Heart right ventricle (tissue), 16 donors: ENCODE measurements around the gene SRSF4. TPM values are rescaled to one million over a fixed set of nuclear protein-coding genes. Genes with fewer than 3 reads are reported as not detected.

ENCODE experiments used
- ATAC-seq, 8 donors: fragments of 200-7000 bp; cut with Tn5 transposase; one replicate each; pipeline ENCODE4 v1.9.1; 2020; ENCODE audit warnings: mild to moderate bottlenecking in 8 of 8, moderate library complexity in 8 of 8, moderate number of reproducible peaks in 1 of 8
- DNase-seq, 2 donors: peaks; one replicate each; pipeline ENCODE4 v3.0.0-alpha.2; 2020
- H3K27ac ChIP-seq, 10 donors: fragments of 200-600 bp; sonication (generic) in 2 of 10; one replicate each; pipeline versions ENCODE4 v1.5.0 to v1.8.0; 2020 to 2022; ENCODE audit warnings: mild to moderate bottlenecking in 3 of 10
- H3K27me3 ChIP-seq, 7 donors: fragments of 200-600 bp; one replicate each; pipeline ENCODE4 v1.8.0; 2021 to 2022; ENCODE audit warnings: mild to moderate bottlenecking in 2 of 7
- H3K36me3 ChIP-seq, 9 donors: fragments of 200-600 bp; sonication (generic) in 1 of 9; one replicate each; pipeline versions ENCODE4 v1.5.0 to v1.8.0; 2020 to 2022; ENCODE audit warnings: mild to moderate bottlenecking in 2 of 9
- H3K4me1 ChIP-seq, 9 donors: fragments of 200-600 bp; sonication (generic) in 1 of 9; one replicate each; pipeline versions ENCODE4 v1.5.0 to v1.8.0; 2020 to 2022; ENCODE audit warnings: mild to moderate bottlenecking in 4 of 9
- H3K4me3 ChIP-seq, 10 donors: fragments of 200-600 bp; sonication (generic) in 2 of 10; one replicate each; pipeline versions ENCODE4 v1.5.0 to v1.8.0; 2020 to 2022; ENCODE audit warnings: mild to moderate bottlenecking in 7 of 10, moderate library complexity in 2 of 10
- H3K9me3 ChIP-seq, 11 donors: fragments of 200-600 bp in 10 of 11; sonication (generic) in 2 of 11; one replicate each; pipeline versions ENCODE4 v1.5.0 to v1.8.0; 2013 to 2022; ENCODE audit warnings: mild to moderate bottlenecking in 2 of 11, control low read depth in 1 of 11, moderate library complexity in 1 of 11
- WGBS, 2 donors: extraction: QIAGEN DNeasy Blood & Tissue Kit; methylation state at CpG; one replicate each; pipeline ENCODE4 v1.1.7; 2013; ENCODE audit warnings: inconsistent platforms in 1 of 2; 5-methylcytosine and 5-hydroxymethylcytosine counted together
- intact Hi-C, 10 donors: fragments of 100-400 bp; cut with DNase I; formaldehyde crosslinking; loops; one replicate each; pipeline versions ENCODE4 v1.11.1 to v1.14.2; 2022
- polyA plus RNA-seq, 2 donors: library from polyadenylated mRNA; stranded (reverse); fragments of 200-250 nt; gene quantifications; one replicate each; pipeline ENCODE4 v1.2.3, GENCODE V29; 2013
- total RNA-seq, 10 donors: library from RNA; stranded (reverse); fragmentation: NEBNext Ultra II Directional in 3 of 10; extraction: Animal tissue kit (Norgen Biotek cat#: 25700) in 3 of 10; gene quantifications; one replicate each; pipeline versions ENCODE4 v1.2.1 to v1.2.4, GENCODE V29; 2021 to 2023
- TF ChIP-seq, protein P1 (sequence below), 9 donors: fragments of 200-600 bp; sonication (generic) in 2 of 9; IDR thresholded peaks; one replicate each; pipeline versions ENCODE4 v1.5.0 to v1.8.0; 2021 to 2022; ENCODE audit warnings: antibody characterized with exemption in 9 of 9, mild to moderate bottlenecking in 5 of 9, moderate library complexity in 1 of 9
- donor health status: Arrhythmogenic right ventricular cardiomyopathy.
- donor health status: ischemic (EF 13 %, LVEDD 7.1; RV severe dilation, severe dysfunction).
- donor health status: healthy with polysubstance abuse.
- donor health status: DM: no; HTN: yes; CAD: no.
- donor health status: DM: no; HTN: no; CAD: no.
- donor health status: ischemic (EF 25% LVEDD 6.9; RV normal size, moderate dysfunction).
- donor health status: ischemic (EF 25% LVEDD 5.7; RV mildly dilated, moderate dysfunction).
- donor health status: healthy.
- donor health status: DM: yes; HTN: yes; CAD: no.
- donor health status: Ischemic cardiomyopathy.
- donor health status: ischemic (EF 35%, LVEDD 5.7; RV mildly dilated, moderate dysfunction).
- donor health status: nonischemic (EF 11% LVEDD 7.7; RV severe dilation, severe dysfunction).
- donor health status: DM: yes; HTN: yes; CAD: no.
- donor health status: PGD.
- donor health status: ischemic (EF 29% LVEDD 5.4; RV normal size, mild dysfunction).
- donor health status: nonischemic (EF 23%, LVEDD 6.1; RV moderate dilation, normal function).

The SRSF4 gene
- total and polyA plus RNA-seq, 12 donors: 40.8 to 67.8 (median 49.0) TPM

DNA sequence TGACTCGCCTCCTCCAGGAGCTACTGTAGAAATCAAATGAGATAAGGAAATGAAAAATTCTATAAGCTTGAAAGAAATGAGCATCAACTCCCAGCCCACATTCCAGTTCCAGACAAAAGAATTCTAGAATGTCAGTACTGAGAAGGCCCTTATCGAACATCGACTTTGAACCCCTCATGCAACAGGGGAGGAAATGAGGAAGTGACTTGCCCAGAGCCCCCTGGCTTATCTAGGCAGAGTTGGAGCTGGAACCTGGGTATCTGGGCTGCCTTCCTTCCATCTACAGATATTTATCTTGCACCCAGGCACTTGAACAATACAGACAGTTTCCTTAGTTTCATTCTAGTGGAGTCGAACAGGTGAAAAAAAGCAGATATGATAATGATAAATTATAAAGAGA, 26.7 kb upstream of the SRSF4 start:
- DNase-seq (no peak), ATAC-seq (no peak)
- intact Hi-C loops: loop anchor here in 3 of 10 donors (10.0 kb wide), 4 partner anchors 164 to 424 kb away; no protein-coding TSS in a partner anchor
- Histone ChIP-seq H3K4me3 (no peak overlapping the region), H3K36me3 (peaks cover 0 to 78% (median 26%) of the 10 kb centered on the region in 9 donors), H3K9me3 (no peaks in the 10 kb centered on the region), H3K27me3 (no peaks in the 10 kb centered on the region), H3K4me1 (peaks cover 0 to 17% (median 0%) of the 10 kb centered on the region in 9 donors), H3K27ac (no peak overlapping the region)
- 60 to 63% methylated on average over 4 of the region's 4 CpGs for WGBS, 2 donors
- TF ChIP-seq, protein P1, sequence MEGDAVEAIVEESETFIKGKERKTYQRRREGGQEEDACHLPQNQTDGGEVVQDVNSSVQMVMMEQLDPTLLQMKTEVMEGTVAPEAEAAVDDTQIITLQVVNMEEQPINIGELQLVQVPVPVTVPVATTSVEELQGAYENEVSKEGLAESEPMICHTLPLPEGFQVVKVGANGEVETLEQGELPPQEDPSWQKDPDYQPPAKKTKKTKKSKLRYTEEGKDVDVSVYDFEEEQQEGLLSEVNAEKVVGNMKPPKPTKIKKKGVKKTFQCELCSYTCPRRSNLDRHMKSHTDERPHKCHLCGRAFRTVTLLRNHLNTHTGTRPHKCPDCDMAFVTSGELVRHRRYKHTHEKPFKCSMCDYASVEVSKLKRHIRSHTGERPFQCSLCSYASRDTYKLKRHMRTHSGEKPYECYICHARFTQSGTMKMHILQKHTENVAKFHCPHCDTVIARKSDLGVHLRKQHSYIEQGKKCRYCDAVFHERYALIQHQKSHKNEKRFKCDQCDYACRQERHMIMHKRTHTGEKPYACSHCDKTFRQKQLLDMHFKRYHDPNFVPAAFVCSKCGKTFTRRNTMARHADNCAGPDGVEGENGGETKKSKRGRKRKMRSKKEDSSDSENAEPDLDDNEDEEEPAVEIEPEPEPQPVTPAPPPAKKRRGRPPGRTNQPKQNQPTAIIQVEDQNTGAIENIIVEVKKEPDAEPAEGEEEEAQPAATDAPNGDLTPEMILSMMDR (IDR thresholded peaks at IDR 0.05): no peak

DNA sequence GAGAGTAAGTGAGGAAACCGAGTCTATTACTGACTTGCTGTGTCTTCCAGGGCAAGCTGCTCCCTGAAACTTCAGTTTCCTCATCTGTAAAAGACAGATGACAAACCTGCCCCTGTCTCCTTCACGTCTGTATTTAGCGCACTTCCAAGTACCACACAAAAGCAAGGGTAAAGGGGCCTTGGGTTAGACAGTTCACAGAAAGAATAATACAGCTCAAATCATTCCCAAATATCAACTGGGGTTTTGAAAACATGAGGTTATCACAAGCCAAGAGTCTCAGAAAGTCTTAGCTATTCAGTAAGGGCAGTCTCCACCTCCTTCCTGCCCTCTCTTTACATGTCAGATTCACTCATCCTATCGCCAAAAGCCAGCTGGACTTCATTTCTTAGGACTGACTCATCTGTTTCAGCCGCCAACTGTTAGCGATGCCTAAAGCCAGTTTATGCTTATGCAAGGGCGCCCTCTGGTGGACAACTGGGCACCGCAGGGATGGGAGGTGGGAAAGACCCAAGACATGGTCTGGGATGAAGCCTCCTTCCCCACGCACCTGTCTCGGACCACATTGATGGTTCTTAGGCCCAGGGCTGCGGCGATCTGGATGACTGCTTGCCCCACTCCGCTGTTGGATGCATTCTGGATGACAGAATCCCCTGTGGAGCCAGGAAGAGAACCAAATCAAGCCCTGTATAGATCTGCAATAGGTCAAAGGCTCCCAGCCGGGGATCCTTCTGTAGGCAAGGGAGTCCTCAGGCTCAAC, 21.1 kb upstream of the SRSF4 start:
- no peaks in the 10 kb centered on the region for H3K9me3 ChIP-seq
- WGBS, 2 donors: 22 to 27% methylated on average over 14 of the region's 14 CpGs
- no peaks in the 10 kb centered on the region for H3K27me3 ChIP-seq
- ATAC-seq: peak; percentile 86 to 96 (median 95)
- TF ChIP-seq, protein P1 (IDR thresholded peaks at IDR 0.05): peak; percentile 95 to 99 (median 97)
- H3K4me3 ChIP-seq: no peak overlapping the region
- peak overlapping the region in 9 of 10 donors; percentile 6 to 83 (median 77) for H3K27ac ChIP-seq
- peak; percentile 94 to 96 for DNase-seq
- H3K4me1 ChIP-seq: peaks cover 3 to 19% (median 12%) of the 10 kb centered on the region in 9 donors
- peaks cover 0 to 85% (median 22%) of the 10 kb centered on the region in 9 donors for H3K36me3 ChIP-seq
- intact Hi-C loops: loop anchor here (1.0 to 10.0 kb wide), 16 partner anchors 20 to 420 kb away; no protein-coding TSS in a partner anchor

DNA sequence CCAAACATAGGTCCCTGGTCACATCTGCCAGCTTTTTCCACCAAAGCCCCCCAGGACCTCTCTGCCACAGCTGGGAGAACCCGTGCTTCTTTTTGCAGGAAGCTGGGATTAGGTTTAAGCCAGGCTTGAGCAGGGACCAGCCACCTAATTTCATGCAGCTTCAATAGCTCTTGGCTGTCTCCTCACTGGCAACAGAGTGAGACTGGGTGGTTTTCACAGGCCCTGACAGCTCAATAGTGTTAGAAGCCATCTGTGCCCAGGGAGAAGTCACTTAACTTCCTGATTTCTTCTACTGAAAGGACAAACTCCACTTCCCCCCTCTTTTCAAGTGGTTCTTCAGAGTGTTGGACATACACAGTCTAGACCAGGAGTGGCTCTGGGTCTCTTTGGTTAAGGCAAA, 20.4 kb upstream of the SRSF4 start:
- Histone ChIP-seq H3K4me1 (peaks cover 3 to 16% (median 11%) of the 10 kb centered on the region in 9 donors), H3K4me3 (no peak overlapping the region), H3K27me3 (no peaks in the 10 kb centered on the region), H3K27ac (peak overlapping the region in 9 of 10 donors; percentile 6 to 83 (median 77)), H3K36me3 (peaks cover 0 to 92% (median 22%) of the 10 kb centered on the region in 9 donors), H3K9me3 (no peaks in the 10 kb centered on the region)
- WGBS, 2 donors: 68 to 70% methylated on average over 1 of the region's 1 CpG
- no peak for DNase-seq
- intact Hi-C loops: loop anchor here (2.0 to 10.0 kb wide), 14 partner anchors 19 to 420 kb away; no protein-coding TSS in a partner anchor
- peak in 5 of 8 donors; percentile 2 to 29 (median 20) for ATAC-seq
- TF ChIP-seq, protein P1 (IDR thresholded peaks at IDR 0.05): no peak

DNA sequence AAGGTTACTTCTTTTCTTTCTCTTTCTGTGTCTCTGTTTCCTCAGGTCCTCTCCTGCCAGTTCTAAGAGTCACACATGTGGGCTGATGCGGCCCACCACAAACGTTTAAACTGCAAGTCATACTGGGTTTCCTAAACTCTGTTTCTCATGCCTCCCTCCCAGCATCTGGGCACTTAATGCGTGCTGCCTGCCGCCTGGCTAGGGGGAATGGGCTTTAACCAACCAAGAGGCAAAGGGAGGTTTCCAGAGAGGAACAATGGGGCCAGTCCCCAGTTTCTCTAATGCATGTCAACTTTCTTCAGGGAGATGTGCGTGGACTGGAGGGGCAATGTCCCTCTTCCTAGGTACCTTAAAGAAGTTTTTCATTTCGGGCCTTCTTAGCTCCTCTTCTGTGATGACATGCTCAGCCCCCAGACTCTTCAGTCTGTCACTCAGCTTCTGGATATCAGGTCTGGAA, 19.9 kb upstream of the SRSF4 start:
- WGBS, 2 donors: 88 to 92% methylated on average over 6 of the region's 6 CpGs
- intact Hi-C loops: loop anchor here (2.0 to 10.0 kb wide), 14 partner anchors 19 to 419 kb away; no protein-coding TSS in a partner anchor
- H3K27ac ChIP-seq: peak overlapping the region in 8 of 10 donors; percentile 64 to 83 (median 78)
- H3K4me1 ChIP-seq: peaks cover 3 to 16% (median 11%) of the 10 kb centered on the region in 9 donors
- H3K4me3 ChIP-seq: no peak overlapping the region
- H3K27me3 ChIP-seq: no peaks in the 10 kb centered on the region
- ATAC-seq (no peak), DNase-seq (no peak)
- no peaks in the 10 kb centered on the region for H3K9me3 ChIP-seq
- TF ChIP-seq, protein P1 (IDR thresholded peaks at IDR 0.05): no peak
- H3K36me3 ChIP-seq: peaks cover 0 to 92% (median 22%) of the 10 kb centered on the region in 9 donors
